Head of caudate nucleus (tissue), 42 donors: Measurements from ENCODE around the gene NUP98.
"Not testable (repeated sequence)": the region's sequence is repeated elsewhere in the genome, so short reads cannot be mapped to it uniquely, and the experiment has no call there.

Experiments
- DNase-seq, 42 donors: peaks; one replicate each; pipeline versions ENCODE4 v3.0.0 to v3.0.0-alpha.2; 2020 to 2021; ENCODE audit warnings: mixed read lengths in 7 of 42
- intact Hi-C: fragments of 100-400 bp; cut with DNase I; formaldehyde crosslinking; loops from one replicate; pipeline ENCODE4 v1.15.0; 2022

NUP98 gene

GRCh38 chr11:3660960-3661359 is 136.4 kb downstream of the NUP98 start:
- intact Hi-C loops, result no loop called here
- DNase-seq, result no peak

- intact Hi-C loops, result no loop called here
- peak in 1 of 42 donors; percentile 15 for DNase-seq
Observed at GRCh38 chr11:3659595-3660515, 137.5 kb downstream of the NUP98 start.

GRCh38 chr11:3658252-3658651 is 139.1 kb downstream of the NUP98 start:
- no peak for DNase-seq
- intact Hi-C loops, result no loop called here

- DNase-seq, intact Hi-C loops: not testable (repeated sequence)
Observed at GRCh38 chr11:3657331-3657730, 140.0 kb downstream of the NUP98 start.

- intact Hi-C loops, result no loop called here
- DNase-seq, result no peak
Observed at GRCh38 chr11:3655547-3655946, 141.8 kb downstream of the NUP98 start.

- intact Hi-C loops, DNase-seq: not testable (repeated sequence)
Observed at GRCh38 chr11:3652514-3652913, 144.8 kb downstream of the NUP98 start.

GRCh38 chr11:3649374-3649773 is 148.0 kb downstream of the NUP98 start:
- intact Hi-C loops, DNase-seq: not testable (repeated sequence)

- DNase-seq, intact Hi-C loops: not testable (repeated sequence)
Observed at GRCh38 chr11:3648843-3649242, 148.5 kb downstream of the NUP98 start.

GRCh38 chr11:3645552-3645951 is 151.8 kb downstream of the NUP98 start:
- DNase-seq, result no peak
- intact Hi-C loops, result no loop called here

GRCh38 chr11:3644817-3645235 is 152.5 kb downstream of the NUP98 start, which contains the start of gene ART1:
Gene ART1, plus strand, starts transcription at chr11:3645128. Its CDS starts 14,086 bp downstream, at chr11:3659214.
- no peak for DNase-seq
- intact Hi-C loops, result no loop called here

GRCh38 chr11:3643102-3643546 is 154.2 kb downstream of the NUP98 start:
- intact Hi-C loops, DNase-seq: not testable (repeated sequence)

- peak in 36 of 42 donors; percentile 4 to 63 (median 31) for DNase-seq
- intact Hi-C loops, result no loop called here
Observed at GRCh38 chr11:3642071-3642951, 155.0 kb downstream of the NUP98 start.

- intact Hi-C loops, result no loop called here
- DNase-seq, result no peak
Observed at GRCh38 chr11:3641701-3642070, 155.7 kb downstream of the NUP98 start, which contains the start of gene ART5. Gene ART5, minus strand, starts transcription at chr11:3641992. Its CDS starts 130 bp downstream, at chr11:3641862.

- no peak for DNase-seq
- intact Hi-C loops, result no loop called here
Observed at GRCh38 chr11:3641191-3641590, 156.2 kb downstream of the NUP98 start.

- intact Hi-C loops, result no loop called here
- DNase-seq, result no peak
Observed at GRCh38 chr11:3639841-3640240, 157.5 kb downstream of the NUP98 start.

- DNase-seq, result no peak
- intact Hi-C loops, result no loop called here
Observed at GRCh38 chr11:3638513-3638912, 158.8 kb downstream of the NUP98 start.

- intact Hi-C loops, result no loop called here
- no peak for DNase-seq
Observed at GRCh38 chr11:3637201-3637600, 160.2 kb downstream of the NUP98 start.

GRCh38 chr11:3635641-3636375 is 161.5 kb downstream of the NUP98 start:
- no peak for DNase-seq
- intact Hi-C loops, result no loop called here

- intact Hi-C loops, result no loop called here
- no peak for DNase-seq
Observed at GRCh38 chr11:3632070-3632660, 165.2 kb downstream of the NUP98 start.
